Activated CD8-positive, alpha-beta memory T cell treated with anti-CD3 and anti-CD28 coated beads, Interleukin-2, amount 10 ng/mL, durations not matched to agents 7 days and 5 days (primary cell): Measurements from ENCODE around the gene FN3K. TPM values are rescaled to one million over a fixed set of nuclear protein-coding genes. Genes with fewer than 3 reads are reported as not detected.
"Not testable (repeated sequence)": the region's sequence is repeated elsewhere in the genome, so short reads cannot be mapped to it uniquely, and the experiment has no call there.

ENCODE experiments used
- ATAC-seq: fragments of 150-1000 bp; cut with Tn5 transposase; one replicate; pipeline ENCODE4 v1.10.0; 2021; ENCODE audit warnings: moderate library complexity
- CTCF ChIA-PET: fragments of 350-600 bp; sonication (Branson Sonifier 250); formaldehyde crosslinking; loops from one replicate; lab custom pipeline; 2021; ENCODE audit warnings: antibody characterized with exemption; lab: Charles Lee
- DNase-seq: peaks from one replicate; pipeline ENCODE4 v3.0.0-alpha.2; 2020
- H3K27ac Mint-ChIP-seq: one replicate; pipeline ENCODE4 v1.8.0; 2021; ENCODE audit warnings: mild to moderate bottlenecking, mixed read lengths
- H3K27me3 Mint-ChIP-seq: one replicate; pipeline ENCODE4 v1.8.0; 2021; ENCODE audit warnings: mixed read lengths
- H3K36me3 Mint-ChIP-seq: one replicate; pipeline ENCODE4 v1.8.0; 2021; ENCODE audit warnings: mild to moderate bottlenecking, mixed read lengths
- H3K4me1 Mint-ChIP-seq: one replicate; pipeline ENCODE4 v1.8.0; 2021; ENCODE audit warnings: mixed read lengths
- H3K4me3 Mint-ChIP-seq: one replicate; pipeline ENCODE4 v1.8.0; 2021; ENCODE audit warnings: mild to moderate bottlenecking, moderate library complexity, mixed read lengths
- H3K9me3 Mint-ChIP-seq: one replicate; pipeline ENCODE4 v1.8.0; 2022; ENCODE audit warnings: low read depth, mixed read lengths
- total RNA-seq, 2 experiments: library from RNA; stranded (reverse); gene quantifications; one replicate each; pipeline ENCODE4 v1.2.3, GENCODE V29; 2021

The FN3K gene
- total RNA-seq, 2 experiments from 2014 or later = 1.2 to 2.7 TPM

DNA sequence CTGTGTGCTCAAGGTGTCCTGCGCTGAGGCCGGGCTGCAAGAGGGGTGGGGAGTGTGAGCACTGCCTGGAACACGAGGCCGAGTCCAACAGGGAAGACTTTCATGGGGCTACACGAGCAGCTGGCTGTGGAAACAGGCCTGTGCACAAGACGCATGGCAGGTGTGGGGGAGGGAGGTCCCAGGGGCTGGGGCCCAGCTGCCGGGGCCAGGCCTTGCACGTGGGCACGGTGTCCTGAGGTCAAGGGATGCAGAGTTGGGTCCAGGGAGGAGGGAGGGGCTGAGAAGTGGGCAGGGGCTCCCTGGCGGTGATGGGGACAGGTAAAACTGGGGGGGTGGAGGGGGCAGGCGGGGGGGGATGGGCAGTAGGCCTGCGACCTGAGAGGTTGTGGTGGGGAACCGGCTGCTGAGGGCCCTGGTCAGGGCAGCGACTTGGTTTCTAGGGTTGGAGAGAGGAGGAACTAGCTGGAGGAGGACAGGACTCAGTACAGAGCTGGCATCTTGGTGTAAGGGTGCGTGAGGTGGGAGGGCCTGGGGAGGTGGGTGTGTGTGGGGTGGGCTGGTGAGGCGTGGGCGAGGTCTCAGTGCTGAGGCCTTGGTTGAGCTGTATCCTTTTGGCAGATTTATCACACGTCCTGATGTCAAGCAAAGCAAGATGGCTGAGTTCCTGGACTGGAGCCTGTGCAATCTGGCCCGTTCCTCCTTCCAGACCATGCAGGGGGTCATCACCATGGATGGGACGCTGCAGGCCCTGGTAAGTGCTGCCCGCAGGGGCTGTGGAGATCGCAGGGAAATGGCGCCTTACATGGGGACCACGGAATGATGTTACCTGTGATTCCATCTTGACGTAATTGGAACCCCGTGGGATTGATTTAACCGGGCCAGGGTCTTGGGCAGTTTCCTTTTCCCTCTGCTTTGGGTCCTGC, 45.8 kb downstream of the FN3K start:
- H3K9me3 Mint-ChIP-seq = no peaks in the 10 kb centered on the region
- H3K4me3 Mint-ChIP-seq = no peak overlapping the region
- peaks cover 8% of the 10 kb centered on the region for H3K36me3 Mint-ChIP-seq
- no peaks in the 10 kb centered on the region for H3K27me3 Mint-ChIP-seq
- peaks cover 23% of the 10 kb centered on the region for H3K4me1 Mint-ChIP-seq
- peak overlapping the region; percentile 41 for H3K27ac Mint-ChIP-seq
- ATAC-seq (peak; percentile 17), DNase-seq (no peak)
- CTCF ChIA-PET = interaction anchor here (0.7 to 2.9 kb wide), 37 partner anchors 9 to 421 kb away, joined by 3 to 37 read pairs (median 4); no protein-coding TSS in a partner anchor

DNA sequence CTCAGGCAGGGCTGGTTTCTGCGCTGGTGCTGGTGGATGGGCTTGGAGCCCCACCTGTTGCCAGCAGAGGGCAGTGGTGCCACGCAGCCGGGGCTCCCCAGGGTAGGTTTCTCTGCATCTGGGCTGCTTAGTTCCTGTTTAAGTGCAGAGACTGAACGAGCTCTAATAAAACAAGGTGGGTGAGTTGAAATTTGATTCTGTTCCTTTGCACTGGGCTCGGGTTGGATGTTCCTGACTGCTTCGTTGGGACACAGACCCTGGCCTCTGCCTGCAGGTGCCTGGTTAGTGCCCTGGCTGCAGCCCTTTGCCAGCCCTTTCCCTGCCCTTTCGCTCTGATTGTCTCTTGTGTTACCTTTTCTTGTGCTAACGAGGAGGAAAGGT, 46.5 kb downstream of the FN3K start:
- H3K9me3 Mint-ChIP-seq = no peaks in the 10 kb centered on the region
- DNase-seq = peak; percentile 90
- H3K27ac Mint-ChIP-seq = peak overlapping the region; percentile 41
- peak; percentile 100 for ATAC-seq
- H3K4me3 Mint-ChIP-seq = no peak overlapping the region
- CTCF ChIA-PET = interaction anchor here (0.6 to 2.9 kb wide), 40 partner anchors 9 to 420 kb away, joined by 3 to 37 read pairs (median 4); no protein-coding TSS in a partner anchor
- H3K27me3 Mint-ChIP-seq = no peaks in the 10 kb centered on the region
- peaks cover 18% of the 10 kb centered on the region for H3K4me1 Mint-ChIP-seq
- peaks cover 8% of the 10 kb centered on the region for H3K36me3 Mint-ChIP-seq

DNA sequence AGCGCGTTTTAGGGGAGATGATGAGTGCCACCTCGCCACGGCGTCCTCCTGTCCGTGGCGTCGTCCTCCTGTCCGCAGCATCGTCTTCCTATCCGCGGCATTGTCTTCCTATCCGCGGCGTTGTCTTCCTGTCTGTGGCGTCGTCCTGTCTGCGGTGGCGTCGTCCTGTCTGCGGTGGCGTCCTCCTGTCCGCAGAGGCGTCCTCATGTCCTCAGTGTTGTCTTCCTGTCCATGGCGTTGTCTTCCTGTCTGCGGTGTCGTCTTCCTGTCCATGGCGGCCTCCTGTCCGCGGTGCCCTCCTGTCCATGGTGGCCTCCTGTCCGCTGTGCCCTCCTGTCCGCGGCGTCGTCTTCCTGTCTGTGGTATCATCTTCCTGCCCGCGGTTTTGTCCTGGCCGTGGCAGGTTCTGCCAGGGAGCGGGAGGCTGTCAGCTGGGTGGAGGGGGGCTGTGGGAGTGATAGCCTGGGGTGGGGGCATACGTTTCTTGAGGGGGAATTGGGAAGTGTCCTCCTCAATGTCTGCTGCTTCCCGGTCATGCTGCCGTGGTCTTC, 47.3 kb downstream of the FN3K start:
- Mint-ChIP-seq H3K27me3 (no peaks in the 10 kb centered on the region), H3K9me3 (no peaks in the 10 kb centered on the region), H3K4me1 (peaks cover 14% of the 10 kb centered on the region), H3K27ac (no peak overlapping the region), H3K4me3 (no peak overlapping the region), H3K36me3 (peaks cover 3% of the 10 kb centered on the region)
- ATAC-seq (no peak), DNase-seq (no peak)
- CTCF ChIA-PET = interaction anchor here (0.9 to 2.9 kb wide), 6 partner anchors 114 to 419 kb away, joined by 4 to 37 read pairs (median 6); no protein-coding TSS in a partner anchor

DNA sequence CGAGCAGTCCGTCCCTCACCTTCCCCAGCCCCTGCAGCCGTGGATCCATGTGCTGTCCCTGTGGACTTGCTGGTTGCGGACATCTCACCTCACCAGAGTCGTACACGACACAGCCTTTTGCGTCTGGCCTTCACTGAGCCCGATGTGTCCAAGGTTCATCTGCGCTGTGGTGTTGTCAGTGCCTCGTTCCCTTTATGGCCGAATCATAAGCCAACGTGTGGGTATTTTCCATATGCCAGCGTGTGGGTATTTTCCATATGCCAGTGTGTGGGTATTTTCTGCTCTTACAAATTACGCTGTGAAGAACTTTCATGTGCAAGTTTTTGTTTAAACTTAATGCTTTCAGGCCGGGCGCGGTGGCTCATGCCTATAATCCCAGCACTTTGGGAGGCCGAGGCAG, 48.1 kb downstream of the FN3K start:
- no peak for DNase-seq
- Mint-ChIP-seq H3K36me3 (peaks cover 3% of the 10 kb centered on the region), H3K4me1 (peaks cover 14% of the 10 kb centered on the region), H3K27ac (no peak overlapping the region), H3K27me3 (no peaks in the 10 kb centered on the region), H3K9me3 (no peaks in the 10 kb centered on the region), H3K4me3 (no peak overlapping the region)
- ATAC-seq = no peak
- CTCF ChIA-PET = no interaction called here

DNA sequence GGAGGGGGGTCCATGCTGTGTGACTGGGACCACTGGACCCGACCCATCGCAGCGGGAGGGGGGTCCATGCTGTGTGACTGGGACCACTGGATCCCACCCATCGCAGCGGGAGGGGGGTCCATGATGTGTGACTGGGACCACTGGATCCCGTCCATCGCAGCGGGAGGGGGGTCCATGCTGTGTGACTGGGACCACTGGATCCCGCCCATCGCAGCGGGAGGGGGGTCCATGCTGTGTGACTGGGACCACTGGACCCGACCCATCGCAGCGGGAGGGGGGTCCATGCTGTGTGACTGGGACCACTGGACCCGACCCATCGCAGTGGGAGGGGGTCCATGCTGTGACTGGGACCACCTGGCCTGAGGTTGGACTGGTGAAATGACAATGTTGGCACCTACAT, 50.2 kb downstream of the FN3K start:
- ATAC-seq, DNase-seq, H3K4me3 Mint-ChIP-seq, H3K9me3 Mint-ChIP-seq, CTCF ChIA-PET, H3K27ac Mint-ChIP-seq, H3K27me3 Mint-ChIP-seq, H3K36me3 Mint-ChIP-seq: not testable (repeated sequence)
- peaks cover 14% of the 10 kb centered on the region for H3K4me1 Mint-ChIP-seq

DNA sequence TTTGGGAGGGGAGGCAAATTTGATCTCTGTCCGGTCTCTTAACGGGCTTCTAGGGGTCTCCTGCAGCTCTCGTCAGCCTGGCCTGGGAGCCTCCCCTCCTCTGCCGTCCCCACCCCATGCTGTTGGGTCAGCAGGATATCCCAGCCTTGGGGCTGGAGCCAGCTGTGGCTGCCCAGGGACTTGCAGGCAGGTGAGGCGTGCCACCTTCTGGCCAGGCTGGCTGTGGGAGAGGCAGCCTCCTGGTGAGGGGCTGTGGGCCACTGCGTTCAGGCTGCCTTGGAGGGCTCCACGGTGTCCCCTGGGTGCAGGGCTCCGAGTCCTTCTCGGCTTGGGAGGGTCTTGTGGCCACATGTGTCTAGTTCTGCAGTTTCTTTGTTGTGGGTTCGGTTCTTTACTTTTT, 51.0 kb downstream of the FN3K start:
- H3K27me3 Mint-ChIP-seq = no peaks in the 10 kb centered on the region
- H3K9me3 Mint-ChIP-seq = no peaks in the 10 kb centered on the region

DNA sequence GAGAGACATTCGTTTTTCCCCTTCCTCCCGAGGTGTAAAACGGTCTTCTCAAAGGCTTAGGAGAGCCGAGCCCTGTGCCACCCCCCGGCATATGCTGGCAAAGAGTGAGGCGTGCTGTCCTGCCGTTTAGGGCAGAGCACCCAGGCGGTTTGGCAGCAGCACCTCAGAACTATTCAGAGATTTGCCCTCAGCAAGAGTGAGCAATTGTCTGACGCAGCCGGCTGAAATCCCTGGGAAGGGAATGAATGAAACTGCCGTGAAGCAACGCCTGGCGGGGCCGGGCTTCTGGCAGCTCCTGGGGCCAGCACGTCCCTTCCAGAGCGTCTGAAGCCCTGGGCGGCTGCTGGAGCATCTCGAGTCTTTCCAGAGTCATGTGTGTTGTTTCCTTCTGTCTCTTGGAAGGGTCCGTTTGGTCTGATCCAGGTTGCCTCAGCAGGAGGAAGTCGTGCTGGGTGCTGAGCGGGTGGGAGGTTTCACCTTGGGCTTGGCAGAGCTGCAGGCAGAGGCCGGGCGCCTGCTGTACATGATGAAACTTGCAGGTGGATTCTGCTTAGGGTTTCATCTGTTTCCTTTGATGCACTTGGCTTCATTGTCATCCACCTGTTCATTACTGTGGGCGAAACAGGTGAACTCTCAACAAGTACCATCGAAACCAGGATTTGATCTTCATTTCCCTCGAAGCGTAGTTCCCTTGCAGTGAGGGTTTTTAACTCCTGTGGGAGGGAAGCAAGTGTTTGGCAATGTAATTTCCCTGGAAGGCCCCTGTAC, 51.9 kb downstream of the FN3K start:
- CTCF ChIA-PET = no interaction called here
- Mint-ChIP-seq H3K36me3 (peaks cover 3% of the 10 kb centered on the region), H3K27me3 (no peaks in the 10 kb centered on the region)

More for the DNA sequence above, 51.0 kb downstream of the FN3K start:
- no peak for ATAC-seq
- CTCF ChIA-PET = no interaction called here
- Mint-ChIP-seq H3K4me1 (peaks cover 14% of the 10 kb centered on the region), H3K27ac (no peak overlapping the region), H3K4me3 (no peak overlapping the region), H3K36me3 (peaks cover 3% of the 10 kb centered on the region)
- no peak for DNase-seq

DNA sequence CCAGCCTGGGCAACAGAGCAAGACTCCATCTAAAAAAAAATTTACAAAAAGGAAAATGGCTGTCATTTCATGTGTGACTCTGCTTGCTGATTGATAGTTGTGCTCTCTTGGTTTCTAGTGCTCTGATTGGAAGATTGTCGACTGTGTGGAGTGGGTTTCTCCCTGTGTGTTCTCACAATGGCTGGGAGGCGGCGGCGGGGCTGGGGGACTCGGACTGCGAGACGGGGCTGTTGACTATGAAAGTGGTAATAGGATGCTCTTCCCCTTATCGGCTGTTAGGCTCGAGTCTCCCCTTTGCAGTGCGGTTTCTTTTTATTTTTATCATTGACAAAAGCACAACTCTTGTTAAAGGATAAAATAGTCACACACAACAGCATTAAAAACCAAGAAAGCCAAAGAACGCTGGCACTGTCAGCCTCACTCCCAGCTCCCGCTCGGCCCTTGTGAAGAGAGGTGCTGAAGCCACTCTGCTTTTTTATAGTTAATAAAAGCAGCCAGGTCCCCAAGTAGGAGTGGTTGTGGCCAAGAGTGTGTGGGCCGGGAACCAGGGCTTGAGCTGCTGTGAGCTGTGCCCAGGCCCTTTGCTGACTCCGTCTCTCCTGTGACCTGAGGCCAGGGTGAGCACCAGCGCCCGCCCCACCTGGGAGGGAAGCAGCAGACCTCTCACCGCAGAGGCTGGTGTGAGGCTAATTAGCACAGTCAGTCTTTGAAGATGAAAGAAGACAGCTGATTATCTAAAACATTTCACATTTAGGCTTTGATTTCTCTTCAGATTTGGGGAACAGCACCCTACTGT, 53.0 kb downstream of the FN3K start:
- DNase-seq (no peak), ATAC-seq (no peak)
- Mint-ChIP-seq H3K27ac (no peak overlapping the region), H3K36me3 (no peaks in the 10 kb centered on the region), H3K9me3 (no peaks in the 10 kb centered on the region), H3K4me1 (no peaks in the 10 kb centered on the region), H3K4me3 (no peak overlapping the region), H3K27me3 (no peaks in the 10 kb centered on the region)
- CTCF ChIA-PET = interaction anchor here (1.6 kb wide), 1 partner anchor 83 kb away, joined by 3 read pairs; no protein-coding TSS in a partner anchor

More for the DNA sequence above, 51.9 kb downstream of the FN3K start:
- peaks cover 8% of the 10 kb centered on the region for H3K4me1 Mint-ChIP-seq
- no peak for ATAC-seq
- H3K27ac Mint-ChIP-seq = peak overlapping the region; percentile 26
- no peaks in the 10 kb centered on the region for H3K9me3 Mint-ChIP-seq
- H3K4me3 Mint-ChIP-seq = no peak overlapping the region
- no peak for DNase-seq

DNA sequence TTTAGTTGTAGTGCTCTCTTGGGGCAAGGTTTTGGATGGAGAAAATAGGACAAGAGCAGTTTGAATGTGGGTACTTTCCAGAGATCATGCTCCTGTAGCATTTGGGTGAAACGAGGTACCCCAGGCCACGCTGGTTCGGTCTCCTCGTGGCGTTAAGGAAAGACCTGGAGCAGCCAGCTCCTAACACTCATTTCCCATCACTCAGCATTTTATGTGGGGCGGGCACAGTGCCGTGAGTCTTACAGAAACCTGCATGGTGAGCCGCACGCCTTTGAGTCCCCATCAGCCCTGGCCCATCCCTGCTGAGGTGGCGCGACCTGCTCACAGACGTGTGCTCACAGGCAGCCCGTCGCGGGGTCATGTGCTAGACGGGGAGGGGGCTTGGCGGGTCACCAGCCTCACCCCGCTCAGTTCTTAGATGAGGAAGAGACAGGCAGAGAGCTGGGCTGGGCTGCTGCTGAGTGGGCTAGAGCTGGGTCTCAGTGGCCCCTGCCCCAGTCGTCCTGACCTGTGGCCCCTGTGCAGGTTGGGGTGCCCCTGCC, 53.7 kb downstream of the FN3K start:
- Mint-ChIP-seq H3K27ac (no peak overlapping the region), H3K9me3 (no peaks in the 10 kb centered on the region), H3K36me3 (no peaks in the 10 kb centered on the region), H3K4me3 (no peak overlapping the region), H3K4me1 (no peaks in the 10 kb centered on the region), H3K27me3 (no peaks in the 10 kb centered on the region)
- DNase-seq (no peak), ATAC-seq (no peak)
- CTCF ChIA-PET = interaction anchor here (0.7 to 1.6 kb wide), 2 partner anchors 82 to 123 kb away, joined by 3 read pairs; no protein-coding TSS in a partner anchor

DNA sequence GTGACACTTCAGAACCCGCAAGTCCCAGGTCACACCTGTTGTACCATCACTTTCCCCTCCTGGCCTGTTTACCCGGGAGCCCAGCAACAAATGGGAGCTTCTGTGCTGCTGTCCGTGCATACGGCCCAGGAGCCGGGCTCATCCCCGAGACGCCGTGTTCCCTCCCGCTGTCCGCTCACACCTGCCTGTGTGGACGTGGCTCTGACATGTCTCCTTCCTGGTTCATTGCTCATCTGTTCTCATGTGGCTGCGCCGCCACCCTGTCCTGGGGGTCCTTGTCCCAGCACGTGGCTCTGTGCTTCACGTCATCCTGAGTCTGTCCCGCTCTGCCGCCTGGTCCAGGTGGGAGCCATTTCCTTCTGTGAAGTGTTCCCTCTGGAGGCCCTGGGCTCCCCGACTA, 54.4 kb downstream of the FN3K start:
- Mint-ChIP-seq H3K36me3 (no peaks in the 10 kb centered on the region), H3K27me3 (no peaks in the 10 kb centered on the region), H3K27ac (no peak overlapping the region), H3K4me3 (no peak overlapping the region), H3K4me1 (no peaks in the 10 kb centered on the region), H3K9me3 (no peaks in the 10 kb centered on the region)
- DNase-seq = no peak
- ATAC-seq = no peak
- CTCF ChIA-PET = interaction anchor here (1.5 kb wide), 1 partner anchor 143 kb away, joined by 3 read pairs; no protein-coding TSS in a partner anchor

DNA sequence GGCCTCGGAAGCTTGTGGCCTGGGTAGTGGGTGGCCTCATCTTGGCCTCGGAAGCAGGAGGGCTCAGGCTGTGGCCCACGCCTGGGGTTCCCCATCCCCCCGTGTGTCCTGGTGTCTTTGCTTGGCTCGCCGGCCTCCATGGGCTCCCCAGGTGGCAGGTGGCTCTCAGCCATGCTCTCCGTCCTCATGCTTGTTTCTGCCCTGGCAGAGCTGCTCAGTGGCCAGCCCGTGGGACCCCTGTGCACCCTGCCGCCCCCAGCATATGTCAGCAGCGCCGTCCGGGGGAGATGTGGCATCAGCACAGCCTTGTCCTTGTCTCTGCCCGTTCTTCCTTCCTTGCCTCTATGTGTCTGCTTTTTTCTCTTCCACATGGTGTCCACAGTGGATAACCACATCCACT, 55.0 kb downstream of the FN3K start:
- H3K9me3 Mint-ChIP-seq = no peaks in the 10 kb centered on the region
- H3K4me1 Mint-ChIP-seq = no peaks in the 10 kb centered on the region
- CTCF ChIA-PET = interaction anchor here (1.4 to 1.5 kb wide), 2 partner anchors 9 to 142 kb away, joined by 3 to 9 read pairs; no protein-coding TSS in a partner anchor
- no peak overlapping the region for H3K27ac Mint-ChIP-seq
- H3K27me3 Mint-ChIP-seq = no peaks in the 10 kb centered on the region
- H3K36me3 Mint-ChIP-seq = no peaks in the 10 kb centered on the region
- no peak for DNase-seq
- no peak overlapping the region for H3K4me3 Mint-ChIP-seq
- ATAC-seq = no peak

DNA sequence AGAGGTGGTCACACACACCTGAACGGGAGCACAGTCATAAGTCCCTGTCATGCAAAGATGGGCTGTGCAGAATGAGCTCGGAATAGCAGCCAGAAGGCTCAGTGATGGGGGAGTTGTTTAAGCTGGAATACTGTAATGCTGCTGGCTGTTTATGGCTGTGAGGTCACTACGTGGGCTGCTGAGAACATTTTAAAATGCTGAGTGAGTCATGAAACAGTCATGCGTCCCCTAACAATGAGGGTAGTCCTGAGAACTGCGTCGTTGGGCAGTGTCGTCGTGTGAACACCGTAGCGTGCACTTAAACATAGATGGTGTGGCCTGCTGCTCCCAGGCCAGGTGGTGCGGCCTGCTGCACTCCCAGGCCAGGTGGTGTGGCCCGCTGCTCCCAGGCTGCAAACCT, 56.1 kb downstream of the FN3K start:
- DNase-seq (no peak), ATAC-seq (no peak)
- Mint-ChIP-seq H3K9me3 (no peaks in the 10 kb centered on the region), H3K27me3 (no peaks in the 10 kb centered on the region), H3K4me3 (no peak overlapping the region), H3K4me1 (no peaks in the 10 kb centered on the region), H3K27ac (no peak overlapping the region), H3K36me3 (no peaks in the 10 kb centered on the region)
- CTCF ChIA-PET = interaction anchor here (0.5 to 1.4 kb wide), 3 partner anchors 10 to 121 kb away, joined by 3 to 9 read pairs (median 3); no protein-coding TSS in a partner anchor
